ENCODE data around the gene NKX2-1.
A peak's percentile ranks its signal among the peaks of the same experiment; 100 is the strongest.

NKX2-1 gene

GRCh38 chr14:36517242-36518030 is 2.6 kb downstream of the NKX2-1 start:
- DNase-seq = peak; percentile 10

- no peak for DNase-seq
Measured at GRCh38 chr14:36516719-36517241, 3.3 kb downstream of the NKX2-1 start.

- no peak for DNase-seq
Measured at GRCh38 chr14:36515896-36516718, 3.9 kb downstream of the NKX2-1 start.

- DNase-seq = no peak
Measured at GRCh38 chr14:36515105-36515593, 4.9 kb downstream of the NKX2-1 start.

- no peak for DNase-seq
Measured at GRCh38 chr14:36514278-36515104, 5.5 kb downstream of the NKX2-1 start.

- DNase-seq = no peak
Measured at GRCh38 chr14:36513451-36514277, 6.4 kb downstream of the NKX2-1 start.

- no peak for DNase-seq
Measured at GRCh38 chr14:36513012-36513420, 7.0 kb downstream of the NKX2-1 start.

- DNase-seq = no peak
Measured at GRCh38 chr14:36512585-36513003, 7.4 kb downstream of the NKX2-1 start.

GRCh38 chr14:36511981-36512584 is 7.9 kb downstream of the NKX2-1 start:
- no peak for DNase-seq

- no peak for DNase-seq
Measured at GRCh38 chr14:36510874-36511273, 9.2 kb downstream of the NKX2-1 start.

GRCh38 chr14:36510078-36510799 is 9.8 kb downstream of the NKX2-1 start:
- no peak for DNase-seq

- DNase-seq = no peak
Measured at GRCh38 chr14:36509069-36509917, 10.7 kb downstream of the NKX2-1 start.

- no peak for DNase-seq
Measured at GRCh38 chr14:36508418-36509068, 11.5 kb downstream of the NKX2-1 start.

- DNase-seq = no peak
Measured at GRCh38 chr14:36507847-36508417, 12.1 kb downstream of the NKX2-1 start.

GRCh38 chr14:36506732-36507614 is 13.1 kb downstream of the NKX2-1 start:
- no peak for DNase-seq

- DNase-seq = no peak
Measured at GRCh38 chr14:36505892-36506731, 13.9 kb downstream of the NKX2-1 start.
